Islet precursor cell (in vitro differentiated cells): ENCODE data around the gene CDC42.
"Not testable (repeated sequence)": the region's sequence is repeated elsewhere in the genome, so short reads cannot be mapped to it uniquely, and the experiment has no call there.

ENCODE experiments used
- DNase-seq: peaks from one replicate; pipeline ENCODE4 v3.0.0-alpha.2; 2018

Gene CDC42

GRCh38 chr1:22052115-22053016 lies at the start of gene CDC42:
CDC42 (plus strand) TSS chr1:22052709; CDS start chr1:22078479, 25,770 bp downstream.
- DNase-seq = peak; percentile 98

- DNase-seq = not testable (repeated sequence)
Observed at GRCh38 chr1:22002875-22003274, 49.6 kb upstream of the CDC42 start.

GRCh38 chr1:22003959-22004358 lies 48.5 kb upstream of the CDC42 start:
- not testable (repeated sequence) for DNase-seq

- peak; percentile 63 for DNase-seq
Observed at GRCh38 chr1:22005261-22006149, 47.0 kb upstream of the CDC42 start.

DNA sequence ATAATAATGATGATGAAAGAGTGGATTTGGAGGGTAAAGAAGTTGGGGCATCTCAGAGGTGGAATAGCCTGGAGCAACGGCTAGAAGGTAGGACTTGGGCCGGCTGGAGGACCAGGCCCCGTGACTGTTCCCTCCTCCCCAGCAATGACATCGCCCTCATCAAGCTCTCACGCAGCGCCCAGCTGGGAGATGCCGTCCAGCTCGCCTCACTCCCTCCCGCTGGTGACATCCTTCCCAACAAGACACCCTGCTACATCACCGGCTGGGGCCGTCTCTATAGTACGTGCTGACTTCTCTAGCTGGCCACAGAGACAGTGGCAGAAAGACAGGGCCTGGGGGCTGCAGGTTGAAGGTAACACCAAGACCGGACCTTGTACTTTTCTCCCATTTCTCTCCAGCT lies 45.8 kb upstream of the CDC42 start:
- DNase-seq = not testable (repeated sequence)

GRCh38 chr1:22007262-22007661 lies 45.2 kb upstream of the CDC42 start:
- DNase-seq = not testable (repeated sequence)

GRCh38 chr1:22009566-22009965 lies 42.9 kb upstream of the CDC42 start:
- DNase-seq = not testable (repeated sequence)

GRCh38 chr1:22012752-22013151 lies 39.8 kb upstream of the CDC42 start:
- DNase-seq = not testable (repeated sequence)

DNA sequence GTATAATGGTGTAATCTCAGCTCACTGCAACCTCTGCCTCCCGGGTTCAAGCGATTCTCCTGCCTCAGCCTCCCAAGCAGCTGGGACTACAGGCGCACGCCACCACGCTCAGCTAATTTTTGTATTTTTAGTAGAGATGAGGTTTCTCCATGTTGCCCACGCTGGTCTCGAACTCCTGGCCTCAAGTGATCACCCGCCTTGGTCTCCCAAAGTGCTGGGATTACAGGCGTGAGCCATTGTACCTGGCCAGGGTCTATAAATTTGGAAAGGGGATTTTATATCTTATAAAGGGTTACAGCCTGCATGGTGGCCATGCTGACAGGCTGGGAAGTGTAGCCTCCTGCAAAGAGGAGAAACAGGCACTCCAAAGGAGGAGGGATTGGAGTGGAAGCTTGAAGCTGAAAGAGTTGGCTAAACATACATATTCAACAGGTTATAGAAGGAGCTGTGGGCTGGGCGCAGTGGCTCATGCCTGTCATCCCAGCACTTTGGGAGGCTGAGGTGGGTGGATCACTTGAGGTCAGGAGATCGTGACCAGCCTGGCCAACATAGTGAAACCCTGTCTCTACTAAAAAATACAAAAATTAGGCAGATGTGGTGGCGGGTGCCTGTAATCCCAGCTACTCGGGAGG lies 37.8 kb upstream of the CDC42 start:
- DNase-seq = not testable (repeated sequence)

DNA sequence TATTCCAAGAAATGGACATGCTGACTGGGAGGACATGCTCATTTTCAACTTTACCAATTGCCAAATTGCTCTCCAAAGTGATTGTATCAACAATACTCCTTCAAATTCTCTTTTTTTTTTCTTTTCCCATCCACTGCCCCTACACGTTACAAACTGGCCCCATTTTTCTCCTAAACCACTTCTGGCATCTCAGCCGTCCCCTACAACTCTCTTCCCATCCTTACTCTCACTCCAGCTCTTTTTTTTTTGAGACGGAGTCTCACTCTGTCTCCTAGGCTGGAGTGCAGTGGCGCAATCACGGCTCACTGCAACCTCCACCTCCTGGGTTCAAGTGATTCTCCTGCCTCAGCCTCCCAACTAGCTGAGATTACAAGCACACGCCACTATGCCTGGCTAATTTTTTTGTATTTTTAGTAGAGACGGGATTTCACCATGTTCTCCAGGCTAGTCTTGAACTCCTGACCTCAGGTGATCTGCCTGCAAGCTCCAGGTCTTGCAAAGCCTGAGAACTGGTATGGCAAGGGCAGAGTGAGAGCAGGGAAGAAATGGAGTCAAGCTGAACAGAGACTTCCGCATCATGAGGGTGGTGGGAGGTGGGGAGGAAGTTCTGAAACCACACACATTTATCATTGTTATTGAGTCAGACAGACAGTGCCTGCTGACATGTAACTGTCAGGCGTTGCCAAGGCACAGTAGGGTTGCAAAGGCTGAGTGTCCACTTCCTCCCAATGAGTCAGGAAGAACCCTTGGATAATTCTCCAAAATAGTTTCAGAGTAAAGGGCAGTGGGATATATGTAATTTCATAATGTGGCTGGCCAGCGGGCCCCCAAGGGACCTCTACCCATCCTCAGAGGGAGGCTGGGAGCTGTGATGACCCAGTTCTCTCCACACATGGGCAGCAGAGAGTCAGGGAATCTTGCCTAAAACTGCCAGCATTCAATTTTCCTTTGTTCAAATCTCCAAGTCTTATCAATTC lies 33.6 kb upstream of the CDC42 start:
- DNase-seq = peak; percentile 81

DNA sequence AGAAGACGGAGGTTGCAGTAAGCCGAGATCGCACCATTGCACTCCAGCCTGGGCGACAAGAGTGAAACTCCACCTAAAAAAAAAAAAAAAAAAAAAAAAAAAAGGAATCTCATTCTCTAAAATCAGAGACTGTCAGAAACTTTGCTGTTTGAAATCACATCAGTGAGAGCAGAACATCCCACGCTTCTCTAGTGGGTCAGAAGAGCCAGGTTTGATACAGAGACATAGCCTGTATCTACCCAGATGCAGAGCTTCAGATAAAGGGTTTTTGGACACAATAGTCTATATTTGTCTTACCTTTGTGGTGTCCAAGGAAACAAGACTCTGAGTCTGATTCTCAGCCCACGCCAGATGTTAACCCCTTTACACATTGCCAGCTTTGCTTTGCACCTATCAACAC lies 31.4 kb upstream of the CDC42 start:
- no peak for DNase-seq

- peak; percentile 91 for DNase-seq
Observed at GRCh38 chr1:22024485-22025367, 27.8 kb upstream of the CDC42 start.

DNA sequence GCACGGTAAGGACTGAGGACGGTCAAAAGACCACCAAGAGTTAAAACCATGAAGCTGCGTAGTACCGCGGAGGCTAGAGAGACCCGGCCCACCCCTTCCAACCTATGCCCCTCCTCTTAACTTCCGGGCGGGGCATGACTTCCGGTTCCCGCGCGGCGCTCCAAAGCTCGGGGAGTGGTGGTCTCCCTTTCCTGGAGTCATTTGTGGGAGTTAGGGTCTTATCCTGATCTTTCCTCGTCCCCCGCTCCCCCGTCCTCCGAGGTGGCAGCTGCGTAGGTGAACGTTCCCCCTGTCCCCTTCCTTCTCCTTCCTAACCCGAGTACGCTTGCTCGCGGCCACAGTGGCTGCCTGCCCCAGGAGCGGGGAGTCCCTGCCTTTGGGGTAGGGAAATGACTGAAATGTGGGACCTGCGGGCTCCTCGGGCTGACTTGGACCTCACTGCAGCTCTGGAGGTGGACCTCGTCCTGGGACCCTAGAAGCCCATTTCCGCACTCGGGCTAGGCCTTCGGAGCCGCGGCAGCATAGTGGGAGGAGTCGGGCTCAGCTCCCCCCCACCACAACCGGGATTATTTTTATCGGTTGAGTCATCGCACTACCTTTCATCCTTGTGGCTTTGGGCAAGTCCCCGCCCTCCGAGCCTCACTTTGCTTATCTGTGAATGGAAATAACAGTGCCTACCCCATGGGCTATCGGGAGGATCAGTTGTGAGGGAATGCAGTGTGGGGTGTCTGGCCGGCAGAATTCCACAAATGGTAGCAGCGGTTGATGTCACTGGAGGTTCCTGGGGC lies 26.9 kb upstream of the CDC42 start:
- DNase-seq = peak; percentile 95

DNA sequence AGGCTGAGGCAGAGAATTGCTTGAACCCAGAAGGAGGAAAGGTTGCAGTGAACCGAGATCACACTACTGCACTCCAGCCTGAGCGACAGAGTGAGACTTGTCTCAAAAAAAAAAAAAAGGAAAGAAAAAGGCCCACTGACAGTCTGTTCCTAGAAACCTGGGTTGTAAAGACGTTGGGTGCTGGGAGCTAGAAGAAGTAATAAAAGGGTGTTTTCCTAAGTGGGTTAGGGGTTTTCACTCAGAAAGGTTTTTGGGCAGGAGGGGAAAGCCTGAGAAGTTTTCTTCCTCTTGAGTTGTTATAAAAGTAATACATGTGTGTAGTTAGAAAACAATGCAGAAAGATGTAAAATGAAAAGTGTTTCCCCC lies 25.6 kb upstream of the CDC42 start:
- no peak for DNase-seq

DNA sequence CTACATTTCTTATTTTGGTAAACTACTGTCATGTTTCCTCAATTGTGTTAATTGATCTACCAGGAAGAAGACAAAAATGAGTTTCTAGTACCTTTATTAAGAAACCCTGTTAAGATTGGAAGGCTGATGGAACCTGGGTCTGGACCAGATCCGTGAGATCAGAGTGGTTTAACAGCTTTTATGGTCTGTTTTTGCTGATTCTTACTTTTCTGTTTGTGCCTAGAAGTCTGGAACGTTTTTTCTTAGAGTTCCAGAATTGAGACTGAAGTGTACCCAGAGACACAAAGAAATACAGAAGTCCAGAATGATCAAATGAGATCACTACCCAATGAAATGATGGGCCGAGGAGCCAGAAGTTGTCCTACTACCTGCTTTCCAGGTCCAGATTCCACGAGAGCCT lies 22.5 kb upstream of the CDC42 start:
- DNase-seq = no peak

GRCh38 chr1:22030473-22030872 lies 22.0 kb upstream of the CDC42 start:
- DNase-seq = peak; percentile 63

DNA sequence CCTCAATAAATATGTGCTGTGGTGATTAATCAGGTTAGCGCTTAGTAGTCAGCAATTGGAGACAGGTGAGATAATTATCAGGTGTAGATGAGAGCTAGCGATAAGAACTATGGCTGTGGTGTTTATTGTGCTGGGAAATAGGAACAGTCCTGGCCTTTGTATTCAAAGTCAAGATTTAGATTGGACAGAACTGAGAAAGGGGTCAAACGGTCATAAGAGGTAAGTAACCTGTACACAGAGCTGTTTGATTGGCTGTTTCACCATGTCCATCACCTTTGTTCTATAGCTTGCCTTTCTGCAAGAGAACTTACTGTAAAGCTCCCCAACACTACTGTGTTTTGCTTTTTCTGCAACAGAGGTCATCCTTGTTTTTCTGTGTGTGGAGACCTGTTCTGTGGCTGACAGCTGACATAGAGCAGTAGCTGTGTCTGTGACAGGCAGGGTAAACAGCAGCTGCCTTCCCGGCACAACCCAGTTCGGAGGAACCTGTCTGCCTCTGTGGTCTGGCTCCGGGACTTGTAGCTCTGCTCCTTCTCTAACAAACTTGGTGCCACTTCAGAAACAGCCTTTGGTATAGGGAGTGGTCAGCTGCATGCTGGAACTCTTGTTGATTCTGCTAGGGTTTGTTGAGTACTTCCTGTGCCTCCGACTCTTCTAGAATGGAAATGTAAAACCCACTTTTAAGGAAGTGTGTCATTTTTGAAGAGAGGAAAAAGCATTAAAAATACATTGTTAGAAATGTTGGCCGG lies 21.1 kb upstream of the CDC42 start:
- peak; percentile 96 for DNase-seq

- DNase-seq = not testable (repeated sequence)
Observed at GRCh38 chr1:22034834-22035233, 17.7 kb upstream of the CDC42 start.

GRCh38 chr1:22037520-22037919 lies 15.0 kb upstream of the CDC42 start:
- no peak for DNase-seq
